Lower leg skin (tissue), 4 donors: ENCODE measurements around the gene GNAI3. TPM values are rescaled to one million over a fixed set of nuclear protein-coding genes. Genes with fewer than 3 reads are reported as not detected.

Experiments
- DNase-seq, 2 donors: peaks; one replicate each; pipeline ENCODE4 v3.0.0-alpha.2; 2019; ENCODE audit warnings: low spot score in 2 of 2
- H3K4me3 ChIP-seq: fragments of 200-600 bp; sonication (generic); 2 replicates; pipeline ENCODE4 v1.5.1; 2017; ENCODE audit warnings: mild to moderate bottlenecking, low read depth; ENCODE audit not compliant: poor library complexity, severe bottlenecking
- POLR2A ChIP-seq, 2 donors: fragments of 450-650 bp; IDR thresholded peaks; one replicate each; pipeline ENCODE4 v1.6.1; 2016 to 2017; ENCODE audit warnings: antibody characterized with exemption in 2 of 2, mild to moderate bottlenecking in 1 of 2, moderate library complexity in 1 of 2
- WGBS, 2 donors: methylation state at CpG; one replicate each; pipeline ENCODE4 v1.1.5; 2018; 5-methylcytosine and 5-hydroxymethylcytosine counted together
- intact Hi-C: fragments of 100-400 bp; cut with DNase I; formaldehyde crosslinking; loops from one replicate; pipeline ENCODE4 v1.15.0; 2023; ENCODE audit warnings: low total_unique reads
- total RNA-seq, 4 donors: library from RNA; depleted of rRNA; stranded (reverse); fragments of >200 nt; gene quantifications; one replicate each; pipeline ENCODE4 v1.1.0, GENCODE V29; 2016
- TF ChIP-seq, protein P1 (sequence below), 3 donors: fragments of 450-650 bp; IDR thresholded peaks; one replicate each; pipeline ENCODE4 v1.5.1; 2016; ENCODE audit warnings: antibody characterized with exemption in 3 of 3, mild to moderate bottlenecking in 3 of 3, moderate library complexity in 2 of 3

The GNAI3 gene
- total RNA-seq, 4 donors from 2014 or later: 8.5 to 13.2 (median 10.7) TPM

DNA sequence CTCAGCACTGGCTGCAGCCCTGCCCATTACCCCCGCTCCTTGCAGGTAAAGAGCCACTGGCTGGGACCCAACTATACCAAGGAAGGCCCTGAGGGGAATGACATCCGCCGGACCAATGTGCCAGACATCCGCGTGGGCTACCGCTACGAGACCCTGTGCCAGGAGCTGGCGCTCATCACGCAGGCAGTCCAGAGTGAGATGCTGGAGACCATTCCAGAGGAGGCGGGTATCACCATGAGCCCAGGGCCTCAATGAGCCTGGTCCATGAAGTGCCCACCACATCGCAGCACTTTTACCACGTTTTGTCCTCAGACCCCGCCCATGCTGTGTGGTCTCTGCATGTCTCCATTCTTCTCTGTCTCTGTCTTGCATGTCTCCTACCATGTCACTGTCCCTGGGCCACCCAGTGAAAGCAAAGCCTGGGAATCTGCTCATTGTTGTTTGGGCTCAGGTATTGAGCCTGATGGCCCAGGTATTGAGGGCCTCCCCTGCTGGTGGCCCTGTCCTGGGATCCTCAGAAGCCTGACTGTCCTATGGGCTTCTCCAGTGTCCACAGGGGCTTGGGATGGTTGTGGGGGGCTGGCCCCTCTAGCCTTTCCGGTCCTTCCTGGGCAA lies 82.6 kb downstream of the GNAI3 start:
- TF ChIP-seq, protein P1, sequence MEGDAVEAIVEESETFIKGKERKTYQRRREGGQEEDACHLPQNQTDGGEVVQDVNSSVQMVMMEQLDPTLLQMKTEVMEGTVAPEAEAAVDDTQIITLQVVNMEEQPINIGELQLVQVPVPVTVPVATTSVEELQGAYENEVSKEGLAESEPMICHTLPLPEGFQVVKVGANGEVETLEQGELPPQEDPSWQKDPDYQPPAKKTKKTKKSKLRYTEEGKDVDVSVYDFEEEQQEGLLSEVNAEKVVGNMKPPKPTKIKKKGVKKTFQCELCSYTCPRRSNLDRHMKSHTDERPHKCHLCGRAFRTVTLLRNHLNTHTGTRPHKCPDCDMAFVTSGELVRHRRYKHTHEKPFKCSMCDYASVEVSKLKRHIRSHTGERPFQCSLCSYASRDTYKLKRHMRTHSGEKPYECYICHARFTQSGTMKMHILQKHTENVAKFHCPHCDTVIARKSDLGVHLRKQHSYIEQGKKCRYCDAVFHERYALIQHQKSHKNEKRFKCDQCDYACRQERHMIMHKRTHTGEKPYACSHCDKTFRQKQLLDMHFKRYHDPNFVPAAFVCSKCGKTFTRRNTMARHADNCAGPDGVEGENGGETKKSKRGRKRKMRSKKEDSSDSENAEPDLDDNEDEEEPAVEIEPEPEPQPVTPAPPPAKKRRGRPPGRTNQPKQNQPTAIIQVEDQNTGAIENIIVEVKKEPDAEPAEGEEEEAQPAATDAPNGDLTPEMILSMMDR (IDR thresholded peaks at IDR 0.05): no peak
- no peak for TF ChIP-seq POLR2A (IDR thresholded peaks at IDR 0.05)
- intact Hi-C loops: loop anchor here (10.0 kb wide), 1 partner anchor 354 kb away; the partner anchor contains the start of gene AHCYL1
- H3K4me3 ChIP-seq: no peak overlapping the region
- WGBS, 2 donors: 82 to 89% methylated on average over 14 of the region's 14 CpGs
- peak; percentile 9 to 76 for DNase-seq

DNA sequence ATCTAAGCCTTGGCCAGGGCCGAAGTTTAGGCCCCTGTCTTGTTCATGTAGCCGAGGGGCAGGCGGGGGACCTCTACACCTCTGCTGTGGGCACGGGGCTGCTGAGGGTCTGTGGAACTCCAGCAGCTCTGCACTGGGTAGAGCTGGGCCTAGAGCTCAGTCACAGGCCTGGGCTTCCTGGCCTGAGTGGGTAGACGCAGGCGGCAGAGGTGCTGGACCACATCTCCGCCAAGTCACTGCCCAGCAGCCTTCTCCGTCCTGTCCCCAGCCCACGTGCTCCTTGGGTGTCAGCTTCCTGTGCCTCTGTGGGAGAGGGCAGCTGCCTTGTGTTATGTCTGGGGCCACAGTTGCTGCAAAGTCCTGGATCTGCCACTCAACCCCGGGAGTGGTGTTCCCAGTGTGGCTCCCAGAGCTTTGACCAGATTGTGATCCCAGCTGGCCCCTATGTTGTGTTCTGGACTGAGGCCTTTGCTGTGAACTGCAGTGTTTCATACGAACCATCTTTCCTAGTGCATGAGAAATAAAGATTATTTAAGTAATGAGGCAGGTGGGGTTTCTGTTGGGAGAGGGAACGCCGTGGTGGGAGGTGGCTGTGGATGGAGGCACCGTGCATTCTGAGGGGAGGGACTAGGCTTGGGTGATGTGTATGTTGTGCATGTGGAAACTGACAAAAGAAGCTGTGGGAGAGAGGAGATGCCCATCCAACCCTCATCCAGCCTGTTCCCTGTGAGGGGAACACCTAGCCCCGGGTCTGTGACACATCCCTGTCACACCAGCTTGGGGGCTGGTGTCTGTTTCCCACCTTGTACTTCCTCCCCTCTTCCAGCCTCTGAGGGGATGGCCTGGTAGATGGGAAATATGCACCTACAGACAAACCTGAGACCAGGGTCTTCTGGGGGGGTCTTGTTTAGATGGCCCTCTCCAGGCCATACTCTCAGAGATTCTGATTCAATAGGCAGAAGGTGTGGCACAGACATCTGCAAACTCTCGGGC lies 83.4 kb downstream of the GNAI3 start:
- intact Hi-C loops: loop anchor here (10.0 kb wide), 1 partner anchor 353 kb away; the partner anchor contains the start of gene AHCYL1
- no peak overlapping the region for H3K4me3 ChIP-seq
- 76 to 87% methylated on average over 15 to 16 of the region's 16 CpGs for WGBS, 2 donors
- DNase-seq: peak in 1 of 2 donors; percentile 11
- TF ChIP-seq POLR2A (IDR thresholded peaks at IDR 0.05): no peak
- TF ChIP-seq, protein P1 (IDR thresholded peaks at IDR 0.05): no peak

DNA sequence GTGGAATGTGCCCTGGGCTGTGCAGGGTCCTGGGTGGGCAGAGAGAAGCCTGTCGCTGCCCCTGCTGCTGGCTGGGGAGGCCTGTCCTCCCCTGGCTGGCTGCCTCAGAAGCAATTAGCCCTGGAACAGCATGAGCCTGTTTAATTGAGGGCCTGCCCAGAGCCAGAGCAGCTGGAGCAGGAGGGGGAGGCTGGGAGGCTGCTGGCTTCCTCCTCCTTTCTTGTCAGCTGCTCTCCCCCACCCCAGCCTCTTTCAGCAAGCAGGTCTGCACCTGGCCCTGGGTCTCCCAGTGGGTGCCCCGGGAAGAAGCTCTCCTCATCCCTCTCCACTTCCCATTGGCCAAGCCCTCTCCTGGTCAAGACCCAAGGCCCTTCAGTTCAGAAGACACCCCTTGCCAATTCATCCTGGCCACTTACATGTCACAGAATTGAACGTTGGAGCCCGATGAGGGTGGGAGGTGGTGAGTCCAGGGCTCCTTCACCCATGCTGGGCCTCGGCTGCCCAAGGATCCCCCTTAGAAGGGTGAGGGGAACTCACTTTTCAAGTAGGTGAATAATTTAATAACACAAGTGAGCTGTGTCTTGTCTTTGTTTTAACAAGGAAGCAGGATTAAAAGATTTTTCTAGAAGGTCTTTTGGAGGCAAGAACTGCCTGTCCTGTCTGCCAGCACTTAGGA lies 84.4 kb downstream of the GNAI3 start:
- 31 to 37% methylated on average over 4 to 5 of the region's 5 CpGs for WGBS, 2 donors
- intact Hi-C loops: loop anchor here (10.0 kb wide), 1 partner anchor 352 kb away; the partner anchor contains the start of gene AHCYL1
- TF ChIP-seq, protein P1 (IDR thresholded peaks at IDR 0.05): no peak
- TF ChIP-seq POLR2A (IDR thresholded peaks at IDR 0.05): no peak
- peak; percentile 17 to 81 for DNase-seq
- H3K4me3 ChIP-seq: no peak overlapping the region

DNA sequence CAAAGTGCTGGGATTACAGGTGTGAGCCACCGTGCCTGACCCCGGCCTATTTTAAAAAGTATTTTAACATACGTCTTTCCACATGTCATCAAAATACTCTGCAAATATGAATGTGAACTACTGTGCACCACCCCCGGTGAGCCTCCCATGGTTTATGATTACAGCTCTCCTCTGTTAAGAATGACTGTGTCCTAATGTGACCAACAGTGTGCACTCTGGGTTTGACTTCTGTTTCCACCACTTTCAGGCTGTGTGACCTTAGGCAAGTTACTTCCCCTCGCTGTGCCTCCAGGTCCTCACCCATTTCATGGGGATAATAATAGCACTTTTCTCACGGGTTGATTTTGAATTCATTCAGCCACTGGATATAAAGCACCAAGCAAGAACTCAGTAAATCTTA lies 85.9 kb downstream of the GNAI3 start:
- intact Hi-C loops: loop anchor here (10.0 kb wide), 1 partner anchor 351 kb away; the partner anchor contains the start of gene AHCYL1
- no peak for TF ChIP-seq POLR2A (IDR thresholded peaks at IDR 0.05)
- TF ChIP-seq, protein P1 (IDR thresholded peaks at IDR 0.05): no peak
- DNase-seq: peak in 1 of 2 donors; percentile 7
- no peak overlapping the region for H3K4me3 ChIP-seq
- 79 to 82% methylated on average over 6 of the region's 6 CpGs for WGBS, 2 donors
